Vagina (tissue), 2 donors: ENCODE data around the gene NCAPD3. TPM values are rescaled to one million over a fixed set of nuclear protein-coding genes. Genes with fewer than 3 reads are reported as not detected.

ENCODE experiments used
- DNase-seq, 2 donors: peaks; one replicate each; pipeline ENCODE4 v3.0.0-alpha.2; 2017; ENCODE audit errors: extremely low spot score in 2 of 2
- H3K27ac ChIP-seq: fragments of 200-600 bp; sonication (generic); one replicate; pipeline ENCODE4 v1.5.1; 2019
- H3K27me3 ChIP-seq: fragments of 200-600 bp; sonication (generic); one replicate; pipeline ENCODE4 v1.5.1; 2019
- H3K36me3 ChIP-seq, 2 donors: fragments of 200-600 bp; sonication (generic); one replicate each; pipeline ENCODE4 v1.5.1; 2017 to 2019
- H3K4me1 ChIP-seq: fragments of 200-600 bp; sonication (generic); one replicate; pipeline ENCODE4 v1.5.1; 2019
- H3K4me3 ChIP-seq, 2 donors: fragments of 200-600 bp; sonication (generic); 1 replicate in 1 of 2; 2 replicates in 1 of 2; pipeline ENCODE4 v1.5.1; 2016 to 2019
- H3K9me3 ChIP-seq: fragments of 200-600 bp; sonication (generic); one replicate; pipeline ENCODE4 v1.5.1; 2019
- CTCF ChIP-seq, 3 experiments: fragments of 450-650 bp in 2 of 3; fragments of 200-600 bp in 1 of 3; sonication (generic) in 1 of 3; IDR thresholded peaks; one replicate each; pipeline ENCODE4 v1.5.1; 2017 to 2019; ENCODE audit warnings: antibody characterized with exemption in 3 of 3, mild to moderate bottlenecking in 2 of 3, moderate library complexity in 2 of 3
- POLR2A ChIP-seq, 2 donors: fragments of 450-650 bp; IDR thresholded peaks; one replicate each; pipeline ENCODE4 v1.6.1; 2017; ENCODE audit warnings: antibody characterized with exemption in 2 of 2, mild to moderate bottlenecking in 2 of 2, moderate library complexity in 2 of 2
- POLR2AphosphoS5 ChIP-seq, 2 donors: sonication (generic); formaldehyde crosslinking; IDR thresholded peaks; one replicate each; pipeline ENCODE4 v1.9.0; 2017; ENCODE audit warnings: antibody characterized with exemption in 2 of 2, mild to moderate bottlenecking in 2 of 2, low read depth in 1 of 2; ENCODE audit not compliant: insufficient read depth in 1 of 2
- intact Hi-C: fragments of 100-400 bp; cut with DNase I; formaldehyde crosslinking; loops from one replicate; pipeline ENCODE4 v1.15.1; 2023
- total RNA-seq: library from RNA; depleted of rRNA; stranded (reverse); fragments of >200 nt; gene quantifications from one replicate; pipeline ENCODE4 v1.2.3, GENCODE V29; 2016

Gene NCAPD3
- total RNA-seq, 1 donor from 2014 or later = 18.4 TPM

DNA sequence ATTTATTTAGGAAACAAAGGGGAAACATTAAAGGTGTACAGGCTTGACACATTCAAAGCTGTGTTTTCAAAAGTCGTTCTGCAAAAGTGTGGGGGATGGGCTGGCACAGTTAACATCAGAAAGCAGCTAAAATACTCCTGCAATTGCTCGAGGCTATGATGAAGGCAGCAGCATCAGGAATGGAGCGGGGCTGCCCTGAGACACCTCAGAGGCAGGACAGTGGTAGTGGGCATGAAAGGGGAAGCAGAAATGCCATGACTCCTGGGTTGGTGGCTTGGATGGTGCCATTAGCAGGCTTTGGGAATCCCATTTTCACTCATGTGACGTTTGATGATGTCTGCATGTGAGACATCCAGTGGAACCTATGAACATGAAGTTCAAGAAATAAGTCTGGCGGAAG lies 646 bp downstream of the NCAPD3 start:
- H3K9me3 ChIP-seq = no peaks in the 10 kb centered on the region
- H3K4me1 ChIP-seq = peaks cover 41% of the 10 kb centered on the region
- intact Hi-C loops = no loop called here
- H3K36me3 ChIP-seq = no peaks in the 10 kb centered on the region
- peak overlapping the region; percentile 89 for H3K4me3 ChIP-seq
- H3K27me3 ChIP-seq = no peaks in the 10 kb centered on the region
- TF ChIP-seq POLR2A (IDR thresholded peaks at IDR 0.05) = no peak
- TF ChIP-seq POLR2AphosphoS5 (IDR thresholded peaks at IDR 0.05; ENCODE audit: insufficient read depth in 1 of 2, low read depth in 1 of 2) = no peak
- TF ChIP-seq CTCF (IDR thresholded peaks at IDR 0.05) = no peak
- no peak for DNase-seq
- peak overlapping the region; percentile 95 for H3K27ac ChIP-seq

DNA sequence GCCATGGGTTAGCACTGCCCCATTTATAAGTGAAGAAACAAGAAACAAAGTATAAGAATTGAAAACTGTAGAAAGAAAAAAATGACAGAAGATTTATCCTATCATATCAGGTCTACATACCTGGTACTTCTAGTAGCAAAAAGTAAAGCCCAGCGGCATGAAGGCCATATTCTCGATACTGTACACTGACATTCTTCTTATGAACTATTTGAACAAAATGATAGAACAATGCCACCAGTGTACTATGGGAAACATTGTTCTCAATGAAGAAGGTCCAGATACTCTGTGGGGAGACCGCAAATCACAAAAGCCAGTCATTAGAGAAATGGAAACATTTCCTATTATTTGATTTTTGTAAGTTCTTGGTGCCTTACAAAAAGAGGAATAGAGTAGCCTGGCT lies 7.0 kb downstream of the NCAPD3 start:
- no peaks in the 10 kb centered on the region for H3K4me1 ChIP-seq
- TF ChIP-seq POLR2AphosphoS5 (IDR thresholded peaks at IDR 0.05; ENCODE audit: insufficient read depth in 1 of 2, low read depth in 1 of 2) (no peak), POLR2A (IDR thresholded peaks at IDR 0.05) (no peak), CTCF (IDR thresholded peaks at IDR 0.05) (no peak)
- no peak overlapping the region for H3K27ac ChIP-seq
- no peak for DNase-seq
- H3K4me3 ChIP-seq = no peak overlapping the region
- no peaks in the 10 kb centered on the region for H3K9me3 ChIP-seq
- H3K36me3 ChIP-seq = peaks cover 0 to 10% of the 10 kb centered on the region in 2 donors
- intact Hi-C loops = no loop called here
- H3K27me3 ChIP-seq = no peaks in the 10 kb centered on the region

DNA sequence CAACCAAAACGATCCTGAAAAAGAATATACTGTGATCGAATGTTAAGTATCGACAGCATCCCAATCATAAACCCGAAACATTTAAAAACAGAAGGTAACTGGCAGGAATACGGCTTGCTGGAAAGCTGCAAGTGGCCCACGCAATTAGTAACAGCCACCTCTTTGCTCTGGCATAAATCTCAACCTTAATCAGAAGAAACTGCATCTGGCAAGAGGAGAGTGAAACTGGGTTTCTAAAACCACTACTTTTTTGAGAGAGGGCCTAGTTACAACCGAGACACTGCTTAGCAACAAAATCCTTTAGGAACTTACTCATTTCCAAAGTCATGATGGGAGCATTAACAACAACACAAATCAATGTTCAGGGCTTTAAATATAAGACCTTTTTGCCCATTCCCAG lies 7.9 kb downstream of the NCAPD3 start:
- H3K36me3 ChIP-seq = peaks cover 0 to 10% of the 10 kb centered on the region in 2 donors
- TF ChIP-seq POLR2A (IDR thresholded peaks at IDR 0.05) = no peak
- TF ChIP-seq CTCF (IDR thresholded peaks at IDR 0.05) = no peak
- TF ChIP-seq POLR2AphosphoS5 (IDR thresholded peaks at IDR 0.05; ENCODE audit: insufficient read depth in 1 of 2, low read depth in 1 of 2) = no peak
- intact Hi-C loops = no loop called here
- H3K4me1 ChIP-seq = no peaks in the 10 kb centered on the region
- no peak overlapping the region for H3K4me3 ChIP-seq
- no peaks in the 10 kb centered on the region for H3K9me3 ChIP-seq
- no peaks in the 10 kb centered on the region for H3K27me3 ChIP-seq
- no peak overlapping the region for H3K27ac ChIP-seq
- no peak for DNase-seq

DNA sequence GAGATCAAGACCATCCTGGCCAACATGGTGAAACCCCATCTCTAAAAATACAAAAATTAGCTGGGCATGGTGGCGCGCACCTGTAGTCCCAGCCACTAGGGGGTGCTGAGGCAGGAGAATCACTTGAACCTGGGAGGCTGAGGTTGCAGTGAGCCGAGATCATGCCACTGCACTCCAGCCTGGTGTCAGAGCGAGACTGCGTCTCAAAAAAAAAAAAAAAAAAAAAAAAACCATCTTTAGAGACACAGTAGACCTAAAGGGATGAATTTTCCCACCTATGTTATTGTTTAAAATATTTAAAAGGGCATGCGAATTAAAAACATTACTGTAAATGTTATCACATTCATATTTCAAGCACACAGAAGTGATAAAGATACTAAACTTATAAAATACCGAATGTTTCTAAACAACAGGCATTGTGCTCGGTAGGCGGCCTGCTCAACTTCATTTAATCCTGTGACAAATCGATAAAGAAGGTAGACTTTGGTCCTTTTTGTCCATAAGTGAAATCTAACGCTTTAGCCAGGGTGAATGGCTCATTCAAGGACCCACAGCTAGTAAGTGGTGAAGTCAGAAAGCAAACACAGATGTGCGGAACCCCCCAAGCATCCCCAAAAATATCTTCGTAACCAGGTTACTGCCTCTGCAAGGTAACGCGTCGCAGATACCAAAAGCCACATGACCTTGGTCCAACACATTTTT lies 16.1 kb downstream of the NCAPD3 start:
- Histone ChIP-seq H3K36me3 (peaks cover 0 to 29% of the 10 kb centered on the region in 2 donors), H3K4me3 (no peak overlapping the region), H3K4me1 (no peaks in the 10 kb centered on the region), H3K27me3 (no peaks in the 10 kb centered on the region), H3K27ac (no peak overlapping the region), H3K9me3 (no peaks in the 10 kb centered on the region)
- DNase-seq = no peak
- intact Hi-C loops = no loop called here
- TF ChIP-seq POLR2A (IDR thresholded peaks at IDR 0.05) (no peak), POLR2AphosphoS5 (IDR thresholded peaks at IDR 0.05; ENCODE audit: insufficient read depth in 1 of 2, low read depth in 1 of 2) (no peak), CTCF (IDR thresholded peaks at IDR 0.05) (peak; percentile 13 to 55 (median 40))

GRCh38 chr11:134206185-134206584 lies 17.6 kb downstream of the NCAPD3 start:
- Histone ChIP-seq H3K4me1 (no peaks in the 10 kb centered on the region), H3K4me3 (no peak overlapping the region), H3K27ac (no peak overlapping the region), H3K27me3 (no peaks in the 10 kb centered on the region), H3K9me3 (no peaks in the 10 kb centered on the region), H3K36me3 (peaks cover 0 to 41% of the 10 kb centered on the region in 2 donors)
- TF ChIP-seq CTCF (IDR thresholded peaks at IDR 0.05) (no peak), POLR2A (IDR thresholded peaks at IDR 0.05) (no peak), POLR2AphosphoS5 (IDR thresholded peaks at IDR 0.05; ENCODE audit: insufficient read depth in 1 of 2, low read depth in 1 of 2) (no peak)
- intact Hi-C loops = no loop called here
- no peak for DNase-seq
